ENCODE measurements around the gene SPRED1. TPM values are rescaled to one million over a fixed set of nuclear protein-coding genes. Genes with fewer than 3 reads are reported as not detected.
"Not testable (repeated sequence)": the region's sequence is repeated elsewhere in the genome, so short reads cannot be mapped to it uniquely, and the experiment has no call there.

The SPRED1 gene
- total RNA-seq, 1 donor from 2014 or later: 20.4 TPM

DNA sequence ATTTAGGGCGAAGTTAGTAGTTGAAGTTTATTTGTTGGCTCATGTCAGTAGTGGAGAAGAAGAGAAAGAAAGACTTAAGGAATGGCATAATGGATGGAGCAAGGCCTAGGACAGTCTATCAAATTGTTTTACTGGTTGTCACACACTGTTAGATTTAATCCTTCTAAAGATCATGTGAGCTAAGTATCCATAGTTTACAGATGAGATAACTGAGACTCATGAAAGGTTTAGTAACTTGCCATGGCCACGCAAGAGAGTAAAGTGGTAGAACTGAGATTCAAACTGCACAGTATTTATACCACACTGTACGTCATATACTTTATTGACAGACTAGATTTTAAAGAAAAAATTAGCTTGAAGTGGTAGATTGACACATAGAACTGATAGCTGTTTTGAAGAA, 11.4 kb downstream of the SPRED1 start:
- Histone ChIP-seq H3K27me3 (ENCODE audit: control insufficient read depth, insufficient read depth, low read length) (no peaks in the 10 kb centered on the region), H3K36me3 (ENCODE audit: control insufficient read depth, insufficient read depth, low read length) (no peaks in the 10 kb centered on the region), H3K4me3 (ENCODE audit: low read depth, low read length) (no peak overlapping the region)
- DNase-seq (ENCODE audit: low read depth): no peak
- TF ChIP-seq, protein P1, sequence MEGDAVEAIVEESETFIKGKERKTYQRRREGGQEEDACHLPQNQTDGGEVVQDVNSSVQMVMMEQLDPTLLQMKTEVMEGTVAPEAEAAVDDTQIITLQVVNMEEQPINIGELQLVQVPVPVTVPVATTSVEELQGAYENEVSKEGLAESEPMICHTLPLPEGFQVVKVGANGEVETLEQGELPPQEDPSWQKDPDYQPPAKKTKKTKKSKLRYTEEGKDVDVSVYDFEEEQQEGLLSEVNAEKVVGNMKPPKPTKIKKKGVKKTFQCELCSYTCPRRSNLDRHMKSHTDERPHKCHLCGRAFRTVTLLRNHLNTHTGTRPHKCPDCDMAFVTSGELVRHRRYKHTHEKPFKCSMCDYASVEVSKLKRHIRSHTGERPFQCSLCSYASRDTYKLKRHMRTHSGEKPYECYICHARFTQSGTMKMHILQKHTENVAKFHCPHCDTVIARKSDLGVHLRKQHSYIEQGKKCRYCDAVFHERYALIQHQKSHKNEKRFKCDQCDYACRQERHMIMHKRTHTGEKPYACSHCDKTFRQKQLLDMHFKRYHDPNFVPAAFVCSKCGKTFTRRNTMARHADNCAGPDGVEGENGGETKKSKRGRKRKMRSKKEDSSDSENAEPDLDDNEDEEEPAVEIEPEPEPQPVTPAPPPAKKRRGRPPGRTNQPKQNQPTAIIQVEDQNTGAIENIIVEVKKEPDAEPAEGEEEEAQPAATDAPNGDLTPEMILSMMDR (IDR thresholded peaks at IDR 0.05; ENCODE audit: insufficient read depth, low read length, poor library complexity, severe bottlenecking): no peak

DNA sequence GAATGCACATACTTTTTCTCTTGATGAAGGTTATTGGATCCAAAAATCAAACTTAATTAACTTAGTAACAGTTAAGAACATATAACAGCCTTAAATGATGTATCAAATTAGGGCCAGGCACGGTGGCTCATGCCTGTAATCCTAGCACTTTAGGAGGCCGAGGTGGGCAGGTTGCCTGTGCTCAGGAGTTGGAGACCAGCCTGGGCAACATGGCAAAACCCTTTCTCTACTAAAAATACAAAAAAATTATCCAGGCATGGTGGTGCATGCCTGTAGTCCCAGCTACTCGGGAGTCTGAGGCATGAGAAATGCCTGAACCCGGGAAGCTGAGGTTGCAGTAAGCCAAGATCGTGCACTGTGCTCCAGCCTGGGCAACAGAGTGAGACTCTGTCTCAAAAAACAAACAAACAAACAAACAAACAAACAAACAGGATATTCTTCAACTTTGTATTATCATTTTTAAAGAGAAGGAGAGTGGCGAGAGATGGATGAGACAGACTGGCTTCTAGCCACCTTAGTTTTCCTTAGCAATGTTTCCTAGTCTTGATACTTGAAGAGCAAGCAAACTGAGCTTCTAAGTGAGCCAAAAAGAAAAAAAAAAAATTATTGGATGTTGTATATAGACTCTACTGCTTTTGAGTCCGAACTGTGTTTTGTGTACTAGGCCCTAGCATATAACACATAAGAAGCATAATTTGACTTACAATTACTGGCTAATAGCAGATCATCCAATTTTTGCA, 13.8 kb downstream of the SPRED1 start:
- TF ChIP-seq, protein P1 (IDR thresholded peaks at IDR 0.05; ENCODE audit: insufficient read depth, low read length, poor library complexity, severe bottlenecking): no peak
- no peaks in the 10 kb centered on the region for H3K27me3 ChIP-seq (ENCODE audit: control insufficient read depth, insufficient read depth, low read length)
- no peak for DNase-seq (ENCODE audit: low read depth)
- H3K36me3 ChIP-seq (ENCODE audit: control insufficient read depth, insufficient read depth, low read length): no peaks in the 10 kb centered on the region
- no peak overlapping the region for H3K4me3 ChIP-seq (ENCODE audit: low read depth, low read length)

DNA sequence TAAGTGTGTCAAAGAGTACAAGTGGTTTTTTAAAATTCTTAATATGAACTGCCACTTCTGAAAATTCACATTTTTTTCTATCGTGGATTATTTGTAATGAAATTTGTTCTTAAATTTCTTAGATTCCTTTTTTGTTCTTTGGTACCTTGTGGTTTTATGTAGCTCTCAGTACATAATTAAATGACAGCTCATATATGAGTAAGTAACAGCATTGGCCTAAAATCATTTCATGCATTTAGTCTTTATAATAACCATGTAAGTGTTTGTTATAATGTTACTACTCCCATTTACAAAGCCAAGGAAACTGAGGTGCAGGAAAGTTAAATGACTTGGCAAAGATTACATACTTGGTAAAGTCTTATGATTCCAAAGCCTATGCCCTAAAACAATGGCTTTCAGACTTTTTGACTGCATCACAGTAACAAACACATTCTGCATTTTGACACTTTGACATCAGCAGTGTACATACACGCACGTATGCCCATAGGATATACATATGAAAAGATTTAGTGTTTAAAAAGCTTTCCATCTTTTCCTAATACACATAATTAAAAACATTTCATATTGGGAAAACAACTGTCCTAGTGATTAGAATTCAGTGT, 14.9 kb downstream of the SPRED1 start:
- no peak overlapping the region for H3K4me3 ChIP-seq (ENCODE audit: low read depth, low read length)
- TF ChIP-seq, protein P1 (IDR thresholded peaks at IDR 0.05; ENCODE audit: insufficient read depth, low read length, poor library complexity, severe bottlenecking): no peak
- no peak for DNase-seq (ENCODE audit: low read depth)
- no peaks in the 10 kb centered on the region for H3K27me3 ChIP-seq (ENCODE audit: control insufficient read depth, insufficient read depth, low read length)
- H3K36me3 ChIP-seq (ENCODE audit: control insufficient read depth, insufficient read depth, low read length): no peaks in the 10 kb centered on the region

DNA sequence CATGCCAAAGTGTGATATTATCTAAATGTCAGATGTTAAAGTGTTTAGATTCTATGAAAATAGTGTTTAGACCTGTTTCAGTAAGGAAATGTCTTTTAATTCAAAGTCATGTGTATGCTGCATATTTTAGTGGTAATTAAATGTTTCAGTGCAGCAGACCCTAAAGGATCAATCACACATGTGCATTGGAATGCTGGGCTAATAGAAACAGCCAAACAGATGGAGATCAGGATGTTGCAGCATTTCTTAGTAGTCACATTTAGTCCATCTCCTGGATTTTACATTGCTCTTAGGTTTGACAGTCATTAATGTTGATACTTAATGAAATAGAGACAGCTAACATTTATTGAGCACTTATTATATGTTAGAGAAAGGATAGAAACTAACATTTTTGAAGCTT, 18.5 kb downstream of the SPRED1 start:
- TF ChIP-seq, protein P1 (IDR thresholded peaks at IDR 0.05; ENCODE audit: insufficient read depth, low read length, poor library complexity, severe bottlenecking): no peak
- Histone ChIP-seq H3K27me3 (ENCODE audit: control insufficient read depth, insufficient read depth, low read length) (no peaks in the 10 kb centered on the region), H3K36me3 (ENCODE audit: control insufficient read depth, insufficient read depth, low read length) (no peaks in the 10 kb centered on the region), H3K4me3 (ENCODE audit: low read depth, low read length) (no peak overlapping the region)
- DNase-seq (ENCODE audit: low read depth): no peak

DNA sequence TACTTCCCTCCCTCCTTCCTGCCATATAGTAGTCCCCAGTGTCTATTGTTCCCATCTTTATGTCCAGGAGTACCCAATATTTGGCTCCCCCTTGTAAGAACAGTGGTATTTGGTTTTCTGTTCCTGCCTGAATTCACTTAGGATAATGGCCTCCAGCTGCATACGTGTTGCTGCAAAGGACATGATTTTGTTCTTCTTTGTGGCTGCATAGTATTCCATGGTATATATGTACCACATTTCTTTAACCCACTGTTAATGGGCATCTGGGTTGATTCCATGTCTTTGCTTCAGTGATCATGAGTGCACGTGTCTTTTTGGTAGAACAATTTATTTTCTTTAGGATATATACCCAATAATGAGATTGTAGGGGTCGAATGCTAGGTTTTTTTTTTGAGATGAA, 19.3 kb downstream of the SPRED1 start:
- DNase-seq (ENCODE audit: low read depth): no peak
- no peaks in the 10 kb centered on the region for H3K27me3 ChIP-seq (ENCODE audit: control insufficient read depth, insufficient read depth, low read length)
- TF ChIP-seq, protein P1 (IDR thresholded peaks at IDR 0.05; ENCODE audit: insufficient read depth, low read length, poor library complexity, severe bottlenecking): no peak
- H3K4me3 ChIP-seq (ENCODE audit: low read depth, low read length): no peak overlapping the region
- no peaks in the 10 kb centered on the region for H3K36me3 ChIP-seq (ENCODE audit: control insufficient read depth, insufficient read depth, low read length)

DNA sequence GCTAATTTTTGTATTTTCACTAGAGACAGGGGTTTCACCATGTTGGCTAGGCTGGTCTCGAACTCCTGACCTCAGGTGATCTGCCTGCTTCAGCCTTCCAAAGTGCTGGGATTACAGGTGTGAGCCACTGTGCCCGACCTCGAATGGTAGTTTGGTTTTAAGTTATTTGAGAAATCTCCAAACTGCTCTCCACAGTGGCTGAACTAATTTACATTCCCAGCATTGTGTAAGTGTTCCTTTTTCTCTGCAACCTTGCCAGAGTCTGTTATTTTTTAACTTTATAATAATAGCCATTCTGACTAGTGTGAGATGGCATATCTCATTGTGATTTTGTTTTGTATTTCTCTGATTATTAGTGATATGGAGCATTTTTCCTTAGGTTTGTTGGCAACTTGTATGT, 19.8 kb downstream of the SPRED1 start:
- H3K27me3 ChIP-seq (ENCODE audit: control insufficient read depth, insufficient read depth, low read length); DNase-seq (ENCODE audit: low read depth); H3K36me3 ChIP-seq (ENCODE audit: control insufficient read depth, insufficient read depth, low read length); H3K4me3 ChIP-seq (ENCODE audit: low read depth, low read length): not testable (repeated sequence)

Data from kidney epithelial cell (primary cell).